Activated T-helper 17 cell treated with anti-CD3 and anti-CD28 coated beads, Interleukin-2, amount 50 U/mL, for 72 hours (primary cell): Measurements from ENCODE around the gene NLRP9. TPM values are rescaled to one million over a fixed set of nuclear protein-coding genes. Genes with fewer than 3 reads are reported as not detected.
A peak's percentile ranks its signal among the peaks of the same experiment; 100 is the strongest.

Source experiments
- ATAC-seq: fragments of 150-1000 bp; cut with Tn5 transposase; replicated peaks from 2 replicates; pipeline ENCODE4 v1.10.0; 2021; ENCODE audit warnings: mild to moderate bottlenecking, moderate library complexity
- H3K27ac Mint-ChIP-seq: one replicate; pipeline ENCODE4 v1.8.0; 2022; ENCODE audit warnings: mixed read lengths
- H3K27me3 Mint-ChIP-seq: one replicate; pipeline ENCODE4 v1.8.0; 2022; ENCODE audit warnings: mixed read lengths
- H3K36me3 Mint-ChIP-seq: one replicate; pipeline ENCODE4 v1.8.0; 2022; ENCODE audit warnings: low read depth, mild to moderate bottlenecking, mixed read lengths
- H3K4me1 Mint-ChIP-seq: one replicate; pipeline ENCODE4 v1.8.0; 2022; ENCODE audit warnings: mixed read lengths
- H3K4me3 Mint-ChIP-seq: one replicate; pipeline ENCODE4 v1.8.0; 2022; ENCODE audit warnings: mild to moderate bottlenecking, mixed read lengths
- H3K9me3 Mint-ChIP-seq: one replicate; pipeline ENCODE4 v1.8.0; 2022; ENCODE audit warnings: mixed read lengths
- total RNA-seq, 2 donors: library from RNA; stranded (reverse); gene quantifications; one replicate each; pipeline ENCODE4 v1.2.3, GENCODE V29; 2022

NLRP9 gene
- total RNA-seq, 2 donors from 2014 or later = not detected

- no peak overlapping the region for H3K4me3 Mint-ChIP-seq
- H3K9me3 Mint-ChIP-seq = no peaks in the 10 kb centered on the region
- H3K4me1 Mint-ChIP-seq = no peaks in the 10 kb centered on the region
- H3K27me3 Mint-ChIP-seq = no peaks in the 10 kb centered on the region
- H3K36me3 Mint-ChIP-seq = peaks cover 59% of the 10 kb centered on the region
- no peak for ATAC-seq
- no peak overlapping the region for H3K27ac Mint-ChIP-seq
Measured at GRCh38 chr19:55687281-55688201, 50.7 kb downstream of the NLRP9 start.

GRCh38 chr19:55686311-55687050 is 51.7 kb downstream of the NLRP9 start:
- no peaks in the 10 kb centered on the region for H3K9me3 Mint-ChIP-seq
- no peaks in the 10 kb centered on the region for H3K27me3 Mint-ChIP-seq
- ATAC-seq = no peak
- peaks cover 65% of the 10 kb centered on the region for H3K36me3 Mint-ChIP-seq
- H3K4me1 Mint-ChIP-seq = no peaks in the 10 kb centered on the region
- no peak overlapping the region for H3K4me3 Mint-ChIP-seq
- H3K27ac Mint-ChIP-seq = peak overlapping the region; percentile 19

- H3K9me3 Mint-ChIP-seq = no peaks in the 10 kb centered on the region
- peaks cover 68% of the 10 kb centered on the region for H3K36me3 Mint-ChIP-seq
- ATAC-seq = no peak
Measured at GRCh38 chr19:55685776-55686175, 52.4 kb downstream of the NLRP9 start.

GRCh38 chr19:55684946-55685681 is 53.1 kb downstream of the NLRP9 start:
- Mint-ChIP-seq H3K36me3 (peaks cover 74% of the 10 kb centered on the region), H3K9me3 (no peaks in the 10 kb centered on the region), H3K4me3 (no peak overlapping the region), H3K4me1 (no peaks in the 10 kb centered on the region), H3K27ac (no peak overlapping the region), H3K27me3 (no peaks in the 10 kb centered on the region)
- ATAC-seq = no peak

More at GRCh38 chr19:55685776-55686175, 52.4 kb downstream of the NLRP9 start:
- no peak overlapping the region for H3K4me3 Mint-ChIP-seq
- peak overlapping the region; percentile 19 for H3K27ac Mint-ChIP-seq
- no peaks in the 10 kb centered on the region for H3K27me3 Mint-ChIP-seq
- H3K4me1 Mint-ChIP-seq = no peaks in the 10 kb centered on the region

- Mint-ChIP-seq H3K36me3 (peaks cover 81% of the 10 kb centered on the region), H3K9me3 (no peaks in the 10 kb centered on the region), H3K27me3 (no peaks in the 10 kb centered on the region), H3K4me3 (no peak overlapping the region), H3K4me1 (peaks cover 7% of the 10 kb centered on the region), H3K27ac (no peak overlapping the region)
- ATAC-seq = no peak
Measured at GRCh38 chr19:55683449-55684261, 54.5 kb downstream of the NLRP9 start.

GRCh38 chr19:55681131-55682092 is 56.8 kb downstream of the NLRP9 start:
- H3K4me1 Mint-ChIP-seq = peaks cover 23% of the 10 kb centered on the region
- no peak for ATAC-seq
- H3K4me3 Mint-ChIP-seq = no peak overlapping the region
- no peaks in the 10 kb centered on the region for H3K9me3 Mint-ChIP-seq
- H3K27ac Mint-ChIP-seq = no peak overlapping the region
- H3K36me3 Mint-ChIP-seq = peaks cover 91% of the 10 kb centered on the region
- no peaks in the 10 kb centered on the region for H3K27me3 Mint-ChIP-seq

GRCh38 chr19:55680339-55681130 is 57.7 kb downstream of the NLRP9 start:
- no peak overlapping the region for H3K4me3 Mint-ChIP-seq
- no peak for ATAC-seq
- no peaks in the 10 kb centered on the region for H3K9me3 Mint-ChIP-seq
- H3K27me3 Mint-ChIP-seq = no peaks in the 10 kb centered on the region
- H3K36me3 Mint-ChIP-seq = peaks cover 87% of the 10 kb centered on the region
- H3K27ac Mint-ChIP-seq = no peak overlapping the region
- H3K4me1 Mint-ChIP-seq = peaks cover 25% of the 10 kb centered on the region

GRCh38 chr19:55679343-55680257 is 58.6 kb downstream of the NLRP9 start:
- no peak overlapping the region for H3K4me3 Mint-ChIP-seq
- no peaks in the 10 kb centered on the region for H3K27me3 Mint-ChIP-seq
- H3K27ac Mint-ChIP-seq = peak overlapping the region; percentile 74
- H3K4me1 Mint-ChIP-seq = peaks cover 25% of the 10 kb centered on the region
- no peak for ATAC-seq
- peaks cover 83% of the 10 kb centered on the region for H3K36me3 Mint-ChIP-seq
- no peaks in the 10 kb centered on the region for H3K9me3 Mint-ChIP-seq

- Mint-ChIP-seq H3K36me3 (peaks cover 83% of the 10 kb centered on the region), H3K9me3 (no peaks in the 10 kb centered on the region), H3K4me3 (peak overlapping the region; percentile 86), H3K27me3 (no peaks in the 10 kb centered on the region), H3K27ac (peak overlapping the region; percentile 91), H3K4me1 (peaks cover 31% of the 10 kb centered on the region)
- ATAC-seq = no peak
Measured at GRCh38 chr19:55678121-55678671, 60.0 kb downstream of the NLRP9 start.

GRCh38 chr19:55677572-55678028 is 60.6 kb downstream of the NLRP9 start:
- Mint-ChIP-seq H3K27ac (peak overlapping the region; percentile 91), H3K9me3 (no peaks in the 10 kb centered on the region), H3K4me1 (peaks cover 31% of the 10 kb centered on the region), H3K4me3 (peak overlapping the region; percentile 86), H3K27me3 (no peaks in the 10 kb centered on the region), H3K36me3 (peaks cover 83% of the 10 kb centered on the region)
- no peak for ATAC-seq

- peaks cover 31% of the 10 kb centered on the region for H3K4me1 Mint-ChIP-seq
- ATAC-seq = no peak
- H3K27ac Mint-ChIP-seq = peak overlapping the region; percentile 91
- no peaks in the 10 kb centered on the region for H3K27me3 Mint-ChIP-seq
- H3K36me3 Mint-ChIP-seq = peaks cover 85% of the 10 kb centered on the region
- no peaks in the 10 kb centered on the region for H3K9me3 Mint-ChIP-seq
- H3K4me3 Mint-ChIP-seq = peak overlapping the region; percentile 86
Measured at GRCh38 chr19:55676889-55677505, 61.2 kb downstream of the NLRP9 start.
